Measurements from ENCODE around the gene ORC5.

DNA sequence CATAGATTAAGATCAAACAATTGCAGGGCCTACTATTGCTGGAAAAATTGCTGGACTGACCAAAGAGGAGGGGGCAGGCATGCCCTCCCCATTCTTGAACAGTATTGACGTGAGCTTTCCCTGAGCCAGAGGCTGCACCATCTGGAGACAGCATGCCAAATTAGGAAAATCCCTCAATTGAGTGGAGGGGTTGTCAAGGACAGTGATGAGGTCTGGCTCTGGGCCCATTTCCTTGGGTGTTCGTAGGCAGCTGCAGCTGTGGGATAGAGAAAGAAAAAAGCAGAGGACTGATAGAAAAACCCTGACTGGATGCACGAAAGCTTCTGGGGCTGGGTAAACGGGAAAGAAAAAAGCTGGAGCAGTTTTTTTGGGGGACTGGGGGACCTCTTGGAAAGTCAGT is 22.8 kb upstream of the ORC5 start:
- TF ChIP-seq, protein P1, sequence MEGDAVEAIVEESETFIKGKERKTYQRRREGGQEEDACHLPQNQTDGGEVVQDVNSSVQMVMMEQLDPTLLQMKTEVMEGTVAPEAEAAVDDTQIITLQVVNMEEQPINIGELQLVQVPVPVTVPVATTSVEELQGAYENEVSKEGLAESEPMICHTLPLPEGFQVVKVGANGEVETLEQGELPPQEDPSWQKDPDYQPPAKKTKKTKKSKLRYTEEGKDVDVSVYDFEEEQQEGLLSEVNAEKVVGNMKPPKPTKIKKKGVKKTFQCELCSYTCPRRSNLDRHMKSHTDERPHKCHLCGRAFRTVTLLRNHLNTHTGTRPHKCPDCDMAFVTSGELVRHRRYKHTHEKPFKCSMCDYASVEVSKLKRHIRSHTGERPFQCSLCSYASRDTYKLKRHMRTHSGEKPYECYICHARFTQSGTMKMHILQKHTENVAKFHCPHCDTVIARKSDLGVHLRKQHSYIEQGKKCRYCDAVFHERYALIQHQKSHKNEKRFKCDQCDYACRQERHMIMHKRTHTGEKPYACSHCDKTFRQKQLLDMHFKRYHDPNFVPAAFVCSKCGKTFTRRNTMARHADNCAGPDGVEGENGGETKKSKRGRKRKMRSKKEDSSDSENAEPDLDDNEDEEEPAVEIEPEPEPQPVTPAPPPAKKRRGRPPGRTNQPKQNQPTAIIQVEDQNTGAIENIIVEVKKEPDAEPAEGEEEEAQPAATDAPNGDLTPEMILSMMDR (IDR thresholded peaks at IDR 0.05; ENCODE audit: low read length) = no peak
- TF ChIP-seq EZH2 (IDR thresholded peaks at IDR 0.05; ENCODE audit: borderline replicate concordance, low read length) = no peak

Measured in OCI-LY1 (cell line).